ENCODE data around the gene TMOD2. TPM values are rescaled to one million over a fixed set of nuclear protein-coding genes. Genes with fewer than 3 reads are reported as not detected.

TMOD2 gene
- polyA plus RNA-seq, 3 donors = 5.8 to 12.7 (median 6.2) TPM

GRCh38 chr15:51738553-51738952 lies 12.8 kb upstream of the TMOD2 start:
- peak overlapping the region in 1 of 2 donors; percentile 89 for H3K4me3 Mint-ChIP-seq
- H3K27ac Mint-ChIP-seq = peak overlapping the region in 4 of 7 donors; percentile 68 to 90 (median 71)
- peaks cover 11 to 17% of the 10 kb centered on the region in 2 donors for H3K36me3 Mint-ChIP-seq
- intact Hi-C loops (cut with micrococcal nuclease) = loop anchor here in 1 of 2 donors (10.0 kb wide), 1 partner anchor 114 kb away; the partner anchor contains the start of gene DMXL2
- Histone ChIP-seq H3K79me2 (ENCODE audit: insufficient read depth, low read length) (peaks cover 37% of the 10 kb centered on the region), H3K4me2 (replicated peaks; ENCODE audit: extremely low read depth, low read length, poor library complexity, severe bottlenecking) (peak overlapping the region; percentile 91), H3K36me3 (replicated peaks in 1 of 2; ENCODE audit: control insufficient read depth in 1 of 2, insufficient read depth in 2 of 2, low read length in 2 of 2) (no peaks in the 10 kb centered on the region), H3K4me1 (ENCODE audit: control insufficient read depth in 1 of 2, insufficient read depth in 2 of 2, low read length in 2 of 2) (peaks cover 34 to 41% of the 10 kb centered on the region in 2 donors), H3K9ac (ENCODE audit: insufficient read depth, low read length, poor library complexity, severe bottlenecking) (no peak overlapping the region), H3K27me3 (ENCODE audit: control insufficient read depth in 2 of 2, insufficient read depth in 2 of 2, low read length in 2 of 2) (no peaks in the 10 kb centered on the region), H2AFZ (ENCODE audit: insufficient read depth, low read depth, low read length, poor library complexity, severe bottlenecking) (no peak overlapping the region), H3K27ac (ENCODE audit: low read depth in 1 of 2, low read length in 2 of 2) (no peak overlapping the region), H3K4me3 (replicated peaks in 1 of 3; ENCODE audit: low read depth in 2 of 3, low read length in 3 of 3) (no peak overlapping the region), H4K20me1 (ENCODE audit: insufficient read depth, low read length) (no peaks in the 10 kb centered on the region), H3K9me3 (replicated peaks in 1 of 2; ENCODE audit: control insufficient read depth in 1 of 2, insufficient read depth in 1 of 2, low read length in 2 of 2) (no peaks in the 10 kb centered on the region)
- peaks cover 41% of the 10 kb centered on the region for H3K4me1 Mint-ChIP-seq
- DNase-seq = no peak
- no peaks in the 10 kb centered on the region for H3K9me3 Mint-ChIP-seq
- peaks cover 0 to 4% (median 2%) of the 10 kb centered on the region in 3 donors for H3K27me3 Mint-ChIP-seq (ENCODE audit: low read depth in 3 of 3)
- WGBS (ENCODE audit: insufficient coverage) = no CpG with 5 or more reads among the region's 2 CpGs
- TF ChIP-seq CTCF (IDR thresholded peaks at IDR 0.05) = no peak

- no peaks in the 10 kb centered on the region for H3K9me3 ChIP-seq (replicated peaks in 1 of 2; ENCODE audit: control insufficient read depth in 1 of 2, insufficient read depth in 1 of 2, low read length in 2 of 2)
- H3K4me3 Mint-ChIP-seq = no peak overlapping the region
- no peak overlapping the region for H3K4me2 ChIP-seq (replicated peaks; ENCODE audit: extremely low read depth, low read length, poor library complexity, severe bottlenecking)
- no peak overlapping the region for H3K27ac ChIP-seq (ENCODE audit: low read depth in 1 of 2, low read length in 2 of 2)
- TF ChIP-seq CTCF (IDR thresholded peaks at IDR 0.05) = no peak
- peaks cover 7 to 10% of the 10 kb centered on the region in 2 donors for H3K36me3 Mint-ChIP-seq
- H3K27ac Mint-ChIP-seq = no peak overlapping the region
- H3K4me1 ChIP-seq (ENCODE audit: control insufficient read depth in 1 of 2, insufficient read depth in 2 of 2, low read length in 2 of 2) = peaks cover 33 to 36% of the 10 kb centered on the region in 2 donors
- H3K4me1 Mint-ChIP-seq = peaks cover 34% of the 10 kb centered on the region
- H3K9ac ChIP-seq (ENCODE audit: insufficient read depth, low read length, poor library complexity, severe bottlenecking) = no peak overlapping the region
- H3K27me3 ChIP-seq (ENCODE audit: control insufficient read depth in 2 of 2, insufficient read depth in 2 of 2, low read length in 2 of 2) = no peaks in the 10 kb centered on the region
- intact Hi-C loops (cut with micrococcal nuclease) = loop anchor here in 1 of 2 donors (10.0 kb wide), 1 partner anchor 114 kb away; the partner anchor contains the start of gene DMXL2
- no peaks in the 10 kb centered on the region for H3K36me3 ChIP-seq (replicated peaks in 1 of 2; ENCODE audit: control insufficient read depth in 1 of 2, insufficient read depth in 2 of 2, low read length in 2 of 2)
- H3K79me2 ChIP-seq (ENCODE audit: insufficient read depth, low read length) = peaks cover 30% of the 10 kb centered on the region
- no peak overlapping the region for H2AFZ ChIP-seq (ENCODE audit: insufficient read depth, low read depth, low read length, poor library complexity, severe bottlenecking)
- H3K9me3 Mint-ChIP-seq = no peaks in the 10 kb centered on the region
- WGBS (ENCODE audit: insufficient coverage) = no CpG with 5 or more reads among the region's 2 CpGs
- no peak overlapping the region for H3K4me3 ChIP-seq (replicated peaks in 1 of 3; ENCODE audit: low read depth in 2 of 3, low read length in 3 of 3)
- DNase-seq = no peak
- H4K20me1 ChIP-seq (ENCODE audit: insufficient read depth, low read length) = no peaks in the 10 kb centered on the region
- peaks cover 1 to 4% (median 2%) of the 10 kb centered on the region in 3 donors for H3K27me3 Mint-ChIP-seq (ENCODE audit: low read depth in 3 of 3)
Measured at GRCh38 chr15:51739061-51739712, 12.2 kb upstream of the TMOD2 start.

All from CD14-positive monocyte (primary cell).